H1 (cell line): ENCODE data around the gene DHH. TPM values are rescaled to one million over a fixed set of nuclear protein-coding genes. Genes with fewer than 3 reads are reported as not detected.

Experiments used
- CTCF ChIA-PET: fragments of 300-600 bp; sonication (Branson Sonifier 250); formaldehyde crosslinking; loops from one replicate; lab custom pipeline; 2021; ENCODE audit not compliant: partially characterized antibody; lab: Charles Lee
- POLR2A ChIA-PET: fragments of 300-600 bp; sonication (Branson Sonifier 250); formaldehyde crosslinking; loops from one replicate; lab custom pipeline; 2021; ENCODE audit warnings: inconsistent platforms; ENCODE audit not compliant: partially characterized antibody; lab: Charles Lee
- DNase-seq, 2 experiments: peaks; one replicate each; pipeline versions ENCODE4 v3.0.0 to v3.0.0-alpha.2; 2010 to 2022; ENCODE audit warnings: low spot score in 2 of 2, low read depth in 1 of 2, mixed read lengths in 1 of 2
- FAIRE-seq: peaks from 2 replicates; lab custom pipeline; 2011; peaks lifted over from hg19 to GRCh38; lab: Jason Lieb, UNC
- H2AFZ ChIP-seq: 2 replicates; pipeline ENCODE4 v1.8.1; 2012; ENCODE audit warnings: low read length, inconsistent platforms
- H2AK5ac ChIP-seq: 2 replicates; pipeline ENCODE4 v1.6.1; 2013; ENCODE audit warnings: low read depth, low read length
- H2BK120ac ChIP-seq: replicated peaks from 2 replicates; pipeline ENCODE3; 2013; ENCODE audit warnings: low read depth, low read length, inconsistent platforms
- H2BK12ac ChIP-seq: 2 replicates; pipeline ENCODE4 v1.6.1; 2013; ENCODE audit warnings: low read depth, low read length
- H2BK15ac ChIP-seq: 2 replicates; pipeline ENCODE4 v1.6.1; 2013; ENCODE audit warnings: low read length
- H2BK20ac ChIP-seq: 2 replicates; pipeline ENCODE4 v1.6.1; 2013; ENCODE audit warnings: low read length
- H2BK5ac ChIP-seq: 2 replicates; pipeline ENCODE4 v1.6.1; 2013; ENCODE audit warnings: low read depth, low read length
- H3K14ac ChIP-seq: 2 replicates; pipeline ENCODE4 v1.6.1; 2013; ENCODE audit warnings: inconsistent platforms; ENCODE audit not compliant: insufficient read length
- H3K18ac ChIP-seq: 2 replicates; pipeline ENCODE4 v1.6.1; 2013; ENCODE audit warnings: low read length; ENCODE audit errors: extremely low read depth
- H3K23ac ChIP-seq: 2 replicates; pipeline ENCODE4 v1.6.1; 2013; ENCODE audit warnings: inconsistent platforms; ENCODE audit not compliant: insufficient read length
- H3K23me2 ChIP-seq: 2 replicates; pipeline ENCODE4 v1.6.1; 2013; ENCODE audit warnings: low read depth, low read length
- H3K27ac ChIP-seq: 2 replicates; pipeline ENCODE4 v1.6.1; 2011; ENCODE audit warnings: low read depth, low read length, inconsistent platforms
- H3K27me3 ChIP-seq, 4 experiments: replicated peaks in 1 of 4; 1 replicate in 1 of 4; 2 replicates in 3 of 4; pipeline versions ENCODE4 v1.6.1 to v1.8.1; 2011 to 2013; ENCODE audit warnings: low read length in 3 of 4, mild to moderate bottlenecking in 3 of 4, inconsistent platforms in 2 of 4, mixed read lengths in 2 of 4, moderate library complexity in 1 of 4; ENCODE audit not compliant: control insufficient read depth in 3 of 4, insufficient read depth in 3 of 4; ENCODE audit errors: extremely low read depth in 1 of 4
- H3K36me3 ChIP-seq, 4 experiments: 2 replicates each; pipeline versions ENCODE4 v1.6.1 to v1.8.1; 2011 to 2013; ENCODE audit warnings: mild to moderate bottlenecking in 4 of 4, low read length in 3 of 4, moderate library complexity in 2 of 4, control low read depth in 1 of 4, inconsistent platforms in 1 of 4; ENCODE audit not compliant: insufficient read depth in 4 of 4, control insufficient read depth in 2 of 4
- H3K4ac ChIP-seq: replicated peaks from 2 replicates; pipeline ENCODE3; 2013; ENCODE audit warnings: low read length, low read depth, mixed read lengths, inconsistent platforms; ENCODE audit not compliant: insufficient read length
- H3K4me1 ChIP-seq, 4 experiments: replicated peaks in 1 of 4; 1 replicate in 1 of 4; 2 replicates in 3 of 4; pipeline versions ENCODE4 v1.6.1 to v1.8.1; 2011 to 2013; ENCODE audit warnings: low read length in 3 of 4, inconsistent platforms in 2 of 4, mixed read lengths in 1 of 4; ENCODE audit not compliant: insufficient read depth in 4 of 4, control insufficient read depth in 3 of 4
- H3K4me2 ChIP-seq, 2 experiments: 2 replicates each; pipeline versions ENCODE4 v1.6.1 to v1.8.1; 2011 to 2013; ENCODE audit warnings: low read depth in 2 of 2, low read length in 2 of 2, control low read depth in 1 of 2, inconsistent platforms in 1 of 2, mild to moderate bottlenecking in 1 of 2; ENCODE audit not compliant: insufficient read depth in 1 of 2
- H3K4me3 ChIP-seq, 4 experiments: fragments of 200-600, 300-600 bp in 1 of 4; sonication (generic), shearing (Covaris generic), sonication (Bioruptor Twin) in 1 of 4; 2 replicates each; pipeline versions ENCODE4 v1.5.1 to v1.8.1; 2011 to 2016; ENCODE audit warnings: low read length in 4 of 4, low read depth in 3 of 4, control low read depth in 2 of 4, inconsistent platforms in 2 of 4, mild to moderate bottlenecking in 2 of 4, mixed read lengths in 1 of 4, moderate library complexity in 1 of 4; ENCODE audit not compliant: insufficient read depth in 2 of 4; ENCODE audit errors: extremely low read depth in 1 of 4
- H3K56ac ChIP-seq: replicated peaks from 2 replicates; pipeline ENCODE3; 2013; ENCODE audit warnings: low read depth, mild to moderate bottlenecking, mixed read lengths, low read length, inconsistent platforms; ENCODE audit not compliant: insufficient read length
- H3K79me1 ChIP-seq: 2 replicates; pipeline ENCODE4 v1.6.1; 2013; ENCODE audit warnings: low read depth, low read length, control low read depth
- H3K79me2 ChIP-seq, 2 experiments: 2 replicates each; pipeline versions ENCODE4 v1.6.1 to v1.8.1; 2012 to 2013; ENCODE audit warnings: low read length in 2 of 2, mild to moderate bottlenecking in 2 of 2, inconsistent platforms in 1 of 2; ENCODE audit not compliant: insufficient read depth in 2 of 2, control insufficient read depth in 1 of 2
- H3K9ac ChIP-seq, 4 experiments: replicated peaks in 1 of 4; 1 replicate in 1 of 4; 2 replicates in 3 of 4; pipeline versions ENCODE4 v1.6.1 to v1.8.1; 2011 to 2013; ENCODE audit warnings: low read depth in 3 of 4, low read length in 3 of 4, control low read depth in 2 of 4, mild to moderate bottlenecking in 2 of 4, moderate library complexity in 2 of 4, inconsistent platforms in 1 of 4; ENCODE audit errors: extremely low read depth in 1 of 4
- H3K9me3 ChIP-seq, 2 experiments: 2 replicates each; pipeline versions ENCODE4 v1.6.1 to v1.8.1; 2012 to 2013; ENCODE audit warnings: mild to moderate bottlenecking in 2 of 2, moderate library complexity in 2 of 2, control low read depth in 1 of 2, inconsistent platforms in 1 of 2, low read depth in 1 of 2, low read length in 1 of 2, mixed read lengths in 1 of 2; ENCODE audit not compliant: insufficient read depth in 2 of 2
- H4K20me1 ChIP-seq, 2 experiments: replicated peaks in 1 of 2; 2 replicates each; pipeline versions ENCODE3 to v1.8.1; 2011 to 2013; ENCODE audit warnings: inconsistent platforms in 2 of 2, low read length in 2 of 2, mild to moderate bottlenecking in 1 of 2; ENCODE audit not compliant: insufficient read depth in 2 of 2, control insufficient read depth in 1 of 2
- H4K5ac ChIP-seq: 2 replicates; pipeline ENCODE4 v1.6.1; 2013; ENCODE audit warnings: low read length, low read depth, mixed read lengths, inconsistent platforms; ENCODE audit not compliant: insufficient read length
- H4K8ac ChIP-seq: 2 replicates; pipeline ENCODE4 v1.8.0; 2013; ENCODE audit warnings: mild to moderate bottlenecking, moderate library complexity, low read length, inconsistent platforms; ENCODE audit not compliant: insufficient read depth; ENCODE audit errors: extremely low read depth
- H4K91ac ChIP-seq: replicated peaks from 2 replicates; pipeline ENCODE3; 2013; ENCODE audit warnings: low read length, mixed read lengths, inconsistent platforms; ENCODE audit not compliant: insufficient read length
- ATF2 ChIP-seq: IDR thresholded peaks from 2 replicates; pipeline ENCODE4 v1.6.1; 2012; ENCODE audit warnings: low read length, inconsistent platforms
- KDM1A ChIP-seq: fragments of 200-600, 300-600 bp; sonication (generic); IDR thresholded peaks from 2 replicates; pipeline ENCODE4 v1.7.1; 2016; ENCODE audit warnings: mild to moderate bottlenecking, low read length, borderline replicate concordance
- NRF1 ChIP-seq: IDR thresholded peaks from 2 replicates; pipeline ENCODE4 v1.6.1; 2011; ENCODE audit warnings: mild to moderate bottlenecking, low read depth, low read length, improper control_type of control experiment
- RXRA ChIP-seq: IDR thresholded peaks from 2 replicates; pipeline ENCODE4 v1.6.1; 2011; ENCODE audit warnings: low read depth, mild to moderate bottlenecking, low read length, moderate library complexity; ENCODE audit not compliant: insufficient read depth
- SP1 ChIP-seq: IDR thresholded peaks from 2 replicates; pipeline ENCODE4 v1.6.1; 2011; ENCODE audit warnings: low read depth, low read length
- TCF12 ChIP-seq: IDR thresholded peaks from 2 replicates; pipeline ENCODE4 v1.6.1; 2011; ENCODE audit warnings: low read depth, mild to moderate bottlenecking, low read length
- USF2 ChIP-seq: IDR thresholded peaks from 2 replicates; pipeline ENCODE4 v1.6.1; 2011; ENCODE audit warnings: low read length, improper control_type of control experiment
- WGBS, 2 experiments: shearing (Covaris generic) in 1 of 2; methylation state at CpG; one replicate each; pipeline versions ENCODE4 v1.1.6 to v1.1.7; 2013 to 2015; ENCODE audit warnings: low lambda C conversion rate in 2 of 2, mixed read lengths in 2 of 2, inconsistent platforms in 1 of 2, low coverage in 1 of 2, missing lambda C conversion rate in 1 of 2; ENCODE audit not compliant: insufficient replicate concordance in 2 of 2, insufficient coverage in 1 of 2, insufficient read length in 1 of 2; ENCODE audit errors: extremely low coverage in 1 of 2, missing lambda C conversion rate in 1 of 2; 5-methylcytosine and 5-hydroxymethylcytosine counted together
- polyA plus RNA-seq, 7 experiments: library from polyadenylated mRNA; depleted of rRNA in 3 of 7; stranded (reverse) in 5 of 7; unstranded in 2 of 7; fragments of >200 nt in 5 of 7; fragments of 200-250 nt in 2 of 7; gene quantifications; 1 replicate in 5 of 7; 2 replicates in 1 of 7; 4 replicates in 1 of 7; pipeline versions ENCODE4 v1.2.1 to v1.2.3, GENCODE V29; 2011 to 2013; ENCODE audit warnings: missing spikeins in 2 of 7, mixed read lengths in 2 of 7
- total RNA-seq: library from RNA; stranded (reverse); fragmentation: NEBNext Ultra II Directional; extraction: Animal tissue kit (Norgen Biotek cat#: 25700); gene quantifications from 2 replicates; pipeline ENCODE4 v1.2.1, GENCODE V29; 2021
- TF ChIP-seq, protein P1 (sequence below), 3 experiments: IDR thresholded peaks; 1 replicate in 2 of 3; 2 replicates in 1 of 3; pipeline versions ENCODE4 v1.5.1 to v1.6.1; 2011; ENCODE audit warnings: low read length in 3 of 3, mild to moderate bottlenecking in 3 of 3, inconsistent platforms in 2 of 3, low read depth in 1 of 3, moderate library complexity in 1 of 3; ENCODE audit not compliant: insufficient read depth in 1 of 3; ENCODE audit errors: control extremely low read depth in 1 of 3

DHH gene
- total and polyA plus RNA-seq, 2 of the 8 experiments (the other 6 are each of a cell fraction or from before 2014, with no cell fraction given) = 0.03 to 0.11 TPM

DNA sequence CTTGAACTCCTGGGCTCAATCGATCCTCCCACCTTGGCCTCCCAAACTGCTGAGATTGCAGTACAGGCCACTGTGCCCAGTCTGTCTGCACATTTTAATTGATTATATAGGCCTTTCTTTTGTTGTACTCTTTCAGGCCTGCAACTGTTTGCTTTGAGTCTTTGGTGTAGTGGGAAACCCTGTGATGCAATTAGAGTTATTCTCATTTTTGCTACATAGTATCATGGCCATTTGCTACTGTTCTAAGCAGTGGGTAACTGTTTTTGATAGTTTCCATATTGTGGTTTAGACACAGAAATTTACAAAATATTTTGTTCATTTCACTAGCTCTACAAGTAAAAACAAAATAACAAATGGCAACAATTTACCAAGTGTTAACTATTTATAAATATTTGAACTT, 42.9 kb upstream of the DHH start:
- POLR2A ChIA-PET = no interaction called here
- H3K4me3 ChIP-seq = no peak overlapping the region
- CTCF ChIA-PET = interaction anchor here (0.8 to 1.0 kb wide), 3 partner anchors 40 to 48 kb away, joined by 3 to 4 read pairs (median 3); no protein-coding TSS in a partner anchor
- no peak for TF ChIP-seq RXRA
- TF ChIP-seq TCF12 = no peak
- no peak for TF ChIP-seq SP1
- TF ChIP-seq KDM1A = no peak
- no peak for TF ChIP-seq ATF2
- TF ChIP-seq NRF1 = no peak
- TF ChIP-seq USF2 = no peak
- TF ChIP-seq, protein P1, sequence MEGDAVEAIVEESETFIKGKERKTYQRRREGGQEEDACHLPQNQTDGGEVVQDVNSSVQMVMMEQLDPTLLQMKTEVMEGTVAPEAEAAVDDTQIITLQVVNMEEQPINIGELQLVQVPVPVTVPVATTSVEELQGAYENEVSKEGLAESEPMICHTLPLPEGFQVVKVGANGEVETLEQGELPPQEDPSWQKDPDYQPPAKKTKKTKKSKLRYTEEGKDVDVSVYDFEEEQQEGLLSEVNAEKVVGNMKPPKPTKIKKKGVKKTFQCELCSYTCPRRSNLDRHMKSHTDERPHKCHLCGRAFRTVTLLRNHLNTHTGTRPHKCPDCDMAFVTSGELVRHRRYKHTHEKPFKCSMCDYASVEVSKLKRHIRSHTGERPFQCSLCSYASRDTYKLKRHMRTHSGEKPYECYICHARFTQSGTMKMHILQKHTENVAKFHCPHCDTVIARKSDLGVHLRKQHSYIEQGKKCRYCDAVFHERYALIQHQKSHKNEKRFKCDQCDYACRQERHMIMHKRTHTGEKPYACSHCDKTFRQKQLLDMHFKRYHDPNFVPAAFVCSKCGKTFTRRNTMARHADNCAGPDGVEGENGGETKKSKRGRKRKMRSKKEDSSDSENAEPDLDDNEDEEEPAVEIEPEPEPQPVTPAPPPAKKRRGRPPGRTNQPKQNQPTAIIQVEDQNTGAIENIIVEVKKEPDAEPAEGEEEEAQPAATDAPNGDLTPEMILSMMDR (IDR thresholded peaks at IDR 0.05; ENCODE audit: control extremely low read depth in 1 of 3, insufficient read depth in 1 of 3, low read depth in 1 of 3, low read length in 3 of 3) = no peak

More for the DNA sequence above, 42.9 kb upstream of the DHH start:
- no peak overlapping the region for H3K9ac ChIP-seq
- H2AFZ ChIP-seq = no peak overlapping the region
- no peaks in the 10 kb centered on the region for H3K79me1 ChIP-seq
- H3K9me3 ChIP-seq = no peaks in the 10 kb centered on the region
- no peak overlapping the region for H2AK5ac ChIP-seq
- H2BK120ac ChIP-seq = no peak overlapping the region
- WGBS, 2 experiments = 94% methylated on average over 1 of the region's 1 CpG; no CpG with 5 or more reads in 1 of the 2 experiments
- DNase-seq = no peak
- H3K4me2 ChIP-seq = no peak overlapping the region
- H2BK20ac ChIP-seq = no peak overlapping the region
- H2BK5ac ChIP-seq = no peak overlapping the region
- no peak overlapping the region for H3K56ac ChIP-seq
- no peak overlapping the region for H2BK12ac ChIP-seq
- H3K27ac ChIP-seq = no peak overlapping the region
- no peaks in the 10 kb centered on the region for H4K20me1 ChIP-seq
- no peak overlapping the region for H4K91ac ChIP-seq
- H3K23me2 ChIP-seq = no peaks in the 10 kb centered on the region
- no peaks in the 10 kb centered on the region for H3K79me2 ChIP-seq
- no peak overlapping the region for H4K5ac ChIP-seq
- no peak for FAIRE-seq
- H4K8ac ChIP-seq = no peak overlapping the region
- H3K27me3 ChIP-seq = no peaks in the 10 kb centered on the region
- no peak overlapping the region for H3K14ac ChIP-seq
- H3K18ac ChIP-seq = no peak overlapping the region
- H3K4me1 ChIP-seq = no peaks in the 10 kb centered on the region
- no peaks in the 10 kb centered on the region for H3K36me3 ChIP-seq
- no peak overlapping the region for H2BK15ac ChIP-seq
- H3K23ac ChIP-seq = no peak overlapping the region
- H3K4ac ChIP-seq = no peak overlapping the region
